OCI-LY7 (cell line): ENCODE data around the gene STMND1. TPM values are rescaled to one million over a fixed set of nuclear protein-coding genes. Genes with fewer than 3 reads are reported as not detected.

Experiments
- BruUV-seq: library from RNA; stranded (reverse); fragments of 400-500 nt; replicated peaks from 2 replicates; lab custom pipeline; 2021; lab: Mats Ljungman, UMichigan
- CTCF ChIA-PET: fragments of 300-600 bp; sonication (Branson Sonifier 250); formaldehyde crosslinking; loops from one replicate; lab custom pipeline; 2022; ENCODE audit warnings: antibody characterized with exemption; ENCODE audit not compliant: unreplicated experiment; lab: Charles Lee
- POLR2A ChIA-PET: fragments of 300-600 bp; sonication (Branson Sonifier 250); formaldehyde crosslinking; loops from one replicate; lab custom pipeline; 2022; ENCODE audit warnings: antibody characterized with exemption; lab: Charles Lee
- DNase-seq: peaks from one replicate; pipeline ENCODE4 v3.0.0-alpha.2; 2015; ENCODE audit warnings: low spot score
- H2AFZ ChIP-seq: fragments of 200-600 bp; sonication (generic), shearing (Covaris generic); 2 replicates; pipeline ENCODE4 v1.6.1; 2014; ENCODE audit warnings: mild to moderate bottlenecking, antibody characterized with exemption, low read length, moderate library complexity
- H3K27ac ChIP-seq: fragments of 200-600 bp; sonication (generic); 2 replicates; pipeline ENCODE4 v1.5.1; 2014; ENCODE audit warnings: mixed run types, low read depth, mild to moderate bottlenecking, moderate library complexity, low read length, inconsistent platforms; ENCODE audit not compliant: poor library complexity, severe bottlenecking
- H3K36me3 ChIP-seq: fragments of 200-600 bp; sonication (generic); 2 replicates; pipeline ENCODE4 v1.6.1; 2014; ENCODE audit warnings: mild to moderate bottlenecking, antibody characterized with exemption, low read length, moderate library complexity, mixed read lengths; ENCODE audit not compliant: insufficient read depth
- H3K4me1 ChIP-seq: fragments of 200-600 bp; sonication (generic); 2 replicates; pipeline ENCODE4 v1.5.1; 2014; ENCODE audit warnings: mild to moderate bottlenecking, low read length; ENCODE audit not compliant: insufficient read depth, poor library complexity, severe bottlenecking
- H3K4me2 ChIP-seq: fragments of 200-600 bp; sonication (generic); 2 replicates; pipeline ENCODE4 v1.6.1; 2014; ENCODE audit warnings: mild to moderate bottlenecking, low read length
- H3K4me3 ChIP-seq: fragments of 200-600 bp; sonication (generic); 2 replicates; pipeline ENCODE4 v1.5.1; 2014; ENCODE audit warnings: mild to moderate bottlenecking, low read depth, low read length; ENCODE audit not compliant: poor library complexity, severe bottlenecking
- H3K79me2 ChIP-seq: fragments of 200-600 bp; sonication (generic); 2 replicates; pipeline ENCODE4 v1.6.1; 2016; ENCODE audit warnings: low read depth, mild to moderate bottlenecking, low read length, moderate library complexity, mixed read lengths; ENCODE audit not compliant: insufficient read depth
- H3K9me2 ChIP-seq: fragments of 200-600 bp; sonication (generic); 2 replicates; pipeline ENCODE4 v1.6.1; 2016; ENCODE audit warnings: mild to moderate bottlenecking, low read length, mixed read lengths; ENCODE audit not compliant: insufficient read depth
- H3K9me3 ChIP-seq: fragments of 200-600 bp; sonication (generic); 2 replicates; pipeline ENCODE4 v1.6.1; 2014; ENCODE audit warnings: mild to moderate bottlenecking, mixed run types, low read length, mixed read lengths
- H4K20me1 ChIP-seq: fragments of 200-600 bp; sonication (generic); 2 replicates; pipeline ENCODE4 v1.6.1; 2014; ENCODE audit warnings: mild to moderate bottlenecking, antibody characterized with exemption, low read length, moderate library complexity, mixed read lengths; ENCODE audit not compliant: insufficient read depth
- CTCF ChIP-seq: fragments of 200-600 bp; sonication (generic); conservative IDR thresholded peaks from 2 replicates; pipeline ENCODE4 v1.5.1; 2014; ENCODE audit warnings: mild to moderate bottlenecking, antibody characterized with exemption, low read length, moderate library complexity, mixed read lengths
- EZH2phosphoT487 ChIP-seq: fragments of 200-600 bp; sonication (generic); IDR thresholded peaks from 2 replicates; pipeline ENCODE4 v1.6.1; 2018; ENCODE audit warnings: low read depth, borderline replicate concordance, mild to moderate bottlenecking, mixed run types, antibody characterized with exemption, low read length, moderate library complexity, mixed read lengths
- intact Hi-C: fragments of 100-400 bp; cut with micrococcal nuclease; formaldehyde crosslinking; loops from one replicate; pipeline ENCODE4 v1.10.0; 2022; ENCODE audit not compliant: unreplicated experiment
- total RNA-seq, 2 experiments: library from RNA; depleted of rRNA in 1 of 2; stranded (reverse); fragments of >200 nt in 1 of 2; shearing (Covaris generic) in 1 of 2; gene quantifications; 2 replicates each; pipeline ENCODE4 v1.2.3, GENCODE V29; 2014 to 2022

The STMND1 gene
- total RNA-seq, 2 experiments from 2014 or later, result not detected

- no peak overlapping the region for H3K27ac ChIP-seq
- H4K20me1 ChIP-seq, result no peaks in the 10 kb centered on the region
- intact Hi-C loops, result no loop called here
- no peaks in the 10 kb centered on the region for H3K79me2 ChIP-seq
- H3K4me1 ChIP-seq, result no peaks in the 10 kb centered on the region
- ChIA-PET POLR2A (no interaction called here), CTCF (no interaction called here)
- no peak for DNase-seq
- H2AFZ ChIP-seq, result no peak overlapping the region
- BruUV-seq, result no TSS peak
- H3K9me3 ChIP-seq, result no peaks in the 10 kb centered on the region
- H3K4me3 ChIP-seq, result no peak overlapping the region
- no peak overlapping the region for H3K4me2 ChIP-seq
- TF ChIP-seq EZH2phosphoT487, result no peak
- TF ChIP-seq CTCF, result no peak
- no peaks in the 10 kb centered on the region for H3K9me2 ChIP-seq
- H3K36me3 ChIP-seq, result no peaks in the 10 kb centered on the region
Observed at GRCh38 chr6:17093686-17094085, 8.2 kb upstream of the STMND1 start.

- no peak overlapping the region for H3K4me2 ChIP-seq
- no TSS peak for BruUV-seq
- no peak overlapping the region for H2AFZ ChIP-seq
- H3K9me3 ChIP-seq, result no peaks in the 10 kb centered on the region
- TF ChIP-seq CTCF (no peak), EZH2phosphoT487 (no peak)
- no peaks in the 10 kb centered on the region for H3K4me1 ChIP-seq
- ChIA-PET CTCF (no interaction called here), POLR2A (no interaction called here)
- H3K79me2 ChIP-seq, result no peaks in the 10 kb centered on the region
- no peaks in the 10 kb centered on the region for H3K9me2 ChIP-seq
- no peak for DNase-seq
- H3K27ac ChIP-seq, result no peak overlapping the region
- H4K20me1 ChIP-seq, result no peaks in the 10 kb centered on the region
- intact Hi-C loops, result no loop called here
- H3K36me3 ChIP-seq, result no peaks in the 10 kb centered on the region
- H3K4me3 ChIP-seq, result no peak overlapping the region
Observed at GRCh38 chr6:17096096-17096495, 5.8 kb upstream of the STMND1 start.

GRCh38 chr6:17096652-17097051 lies 5.2 kb upstream of the STMND1 start:
- Histone ChIP-seq H3K4me1 (no peaks in the 10 kb centered on the region), H3K36me3 (no peaks in the 10 kb centered on the region), H3K9me3 (no peaks in the 10 kb centered on the region), H4K20me1 (no peaks in the 10 kb centered on the region), H3K79me2 (no peaks in the 10 kb centered on the region), H3K4me2 (no peak overlapping the region), H3K27ac (no peak overlapping the region), H3K9me2 (no peaks in the 10 kb centered on the region), H2AFZ (no peak overlapping the region), H3K4me3 (no peak overlapping the region)
- CTCF ChIA-PET, result no interaction called here
- no peak for DNase-seq
- BruUV-seq, result no TSS peak
- POLR2A ChIA-PET, result no interaction called here
- intact Hi-C loops, result no loop called here
- TF ChIP-seq EZH2phosphoT487 (no peak), CTCF (no peak)
